Measurements from ENCODE around the gene SEC23B. TPM values are rescaled to one million over a fixed set of nuclear protein-coding genes. Genes with fewer than 3 reads are reported as not detected.

The SEC23B gene
- total and polyA plus RNA-seq, 2 of the 8 experiments (the other 6 are each of a cell fraction or from before 2014, with no cell fraction given), result 53.3 to 62.8 TPM

- TF ChIP-seq CBX8 (IDR thresholded peaks at IDR 0.05; ENCODE audit: borderline replicate concordance, low read depth, low read length) (no peak), RBBP5 (IDR thresholded peaks at IDR 0.05; ENCODE audit: borderline replicate concordance, low read depth, low read length) (no peak), TAF1 (IDR thresholded peaks at IDR 0.05; ENCODE audit: low read depth, low read length) (no peak), POU5F1 (IDR thresholded peaks at IDR 0.05; ENCODE audit: low read depth, low read length) (no peak), SIRT6 (IDR thresholded peaks at IDR 0.05; ENCODE audit: low read length) (no peak), TBP (IDR thresholded peaks at IDR 0.05; ENCODE audit: low read depth, low read length) (no peak), SUZ12 (IDR thresholded peaks at IDR 0.05; ENCODE audit: low read length) (no peak), SAP30 (IDR thresholded peaks at IDR 0.05; ENCODE audit: insufficient read depth, insufficient replicate concordance, low read length) (no peak), JUN (IDR thresholded peaks at IDR 0.05; ENCODE audit: low read depth, low read length) (no peak), RXRA (IDR thresholded peaks at IDR 0.05; ENCODE audit: insufficient read depth, low read depth, low read length) (no peak), BACH1 (IDR thresholded peaks at IDR 0.05; ENCODE audit: low read length) (no peak)
These were observed 26.1 kb upstream of the SEC23B start (continued) for GRCh38 chr20:18481596-18481995.

Measured in H1 (cell line).